VCaP (cell line): ENCODE measurements around the gene MELTF.

Experiments
- H3K27ac ChIP-seq: fragments of 450-650 bp; 2 replicates; pipeline ENCODE4 v1.5.1; 2017
- CTCF ChIP-seq: fragments of 450-650 bp; conservative IDR thresholded peaks from 2 replicates; pipeline ENCODE4 v1.5.1; 2017; ENCODE audit warnings: mild to moderate bottlenecking, moderate library complexity

The MELTF gene

GRCh38 chr3:197024881-197025735, 4.5 kb downstream of the MELTF start:
- TF ChIP-seq CTCF: no peak

GRCh38 chr3:197023998-197024651, 5.5 kb downstream of the MELTF start:
- TF ChIP-seq CTCF: no peak
- no peak overlapping the region for H3K27ac ChIP-seq

More at GRCh38 chr3:197024881-197025735, 4.5 kb downstream of the MELTF start:
- no peak overlapping the region for H3K27ac ChIP-seq

GRCh38 chr3:197023241-197023997, 6.2 kb downstream of the MELTF start:
- no peak overlapping the region for H3K27ac ChIP-seq
- TF ChIP-seq CTCF: no peak

GRCh38 chr3:197022405-197023231, 7.0 kb downstream of the MELTF start:
- H3K27ac ChIP-seq: no peak overlapping the region
- TF ChIP-seq CTCF: no peak

- no peak overlapping the region for H3K27ac ChIP-seq
- TF ChIP-seq CTCF: no peak
These were observed 7.8 kb downstream of the MELTF start for GRCh38 chr3:197021729-197022404.

GRCh38 chr3:197021231-197021630, 8.4 kb downstream of the MELTF start:
- no peak overlapping the region for H3K27ac ChIP-seq
- no peak for TF ChIP-seq CTCF
